Uterus (tissue), 4 donors: ENCODE results near the gene GNAT1. TPM values are rescaled to one million over a fixed set of nuclear protein-coding genes. Genes with fewer than 3 reads are reported as not detected.

Source experiments
- DNase-seq, 2 donors: peaks; one replicate each; pipeline ENCODE4 v3.0.0-alpha.2; 2019 to 2020
- H3K27ac ChIP-seq, 2 donors: fragments of 200-600 bp; sonication (generic); 1 replicate in 1 of 2; 2 replicates in 1 of 2; pipeline ENCODE4 v1.5.1; 2016 to 2018
- H3K27me3 ChIP-seq, 2 donors: fragments of 200-600 bp; sonication (generic); one replicate each; pipeline ENCODE4 v1.5.1; 2018 to 2019; ENCODE audit warnings: control low read depth in 1 of 2
- H3K36me3 ChIP-seq, 2 donors: fragments of 200-600 bp; sonication (generic); one replicate each; pipeline ENCODE4 v1.5.1; 2019; ENCODE audit warnings: control low read depth in 1 of 2
- H3K4me1 ChIP-seq, 2 donors: fragments of 200-600 bp; sonication (generic); one replicate each; pipeline ENCODE4 v1.5.1; 2018 to 2019; ENCODE audit warnings: control low read depth in 1 of 2
- H3K4me3 ChIP-seq, 2 donors: fragments of 200-600 bp; sonication (generic); 1 replicate in 1 of 2; 2 replicates in 1 of 2; pipeline ENCODE4 v1.5.1; 2018 to 2019; ENCODE audit warnings: mild to moderate bottlenecking in 1 of 2
- H3K9me3 ChIP-seq, 2 donors: fragments of 200-600 bp; sonication (generic); one replicate each; pipeline ENCODE4 v1.5.1; 2019; ENCODE audit warnings: control low read depth in 1 of 2
- POLR2A ChIP-seq, 2 donors: fragments of 450-650 bp; IDR thresholded peaks; one replicate each; pipeline ENCODE4 v1.6.1; 2016; ENCODE audit warnings: antibody characterized with exemption in 2 of 2, mild to moderate bottlenecking in 1 of 2, moderate library complexity in 1 of 2
- intact Hi-C: fragments of 100-400 bp; cut with DNase I; formaldehyde crosslinking; loops from one replicate; pipeline ENCODE4 v1.15.1; 2023; ENCODE audit warnings: low total_unique reads
- total RNA-seq, 4 donors: library from RNA; depleted of rRNA in 3 of 4; stranded (reverse); fragments of >200 nt in 3 of 4; gene quantifications; one replicate each; pipeline versions ENCODE4 v1.1.0 to v1.2.4, GENCODE V29; 2014 to 2023
- TF ChIP-seq, protein P1 (sequence below), 4 experiments: fragments of 200-600 bp in 2 of 4; fragments of 450-650 bp in 2 of 4; sonication (generic) in 2 of 4; IDR thresholded peaks; one replicate each; pipeline ENCODE4 v1.5.1; 2016 to 2019; ENCODE audit warnings: antibody characterized with exemption in 4 of 4, mild to moderate bottlenecking in 2 of 4, moderate library complexity in 1 of 4
- donor health status: DM: yes; HTN: yes; CAD: no.

Gene GNAT1
- total RNA-seq, 4 donors from 2014 or later: not detected

DNA sequence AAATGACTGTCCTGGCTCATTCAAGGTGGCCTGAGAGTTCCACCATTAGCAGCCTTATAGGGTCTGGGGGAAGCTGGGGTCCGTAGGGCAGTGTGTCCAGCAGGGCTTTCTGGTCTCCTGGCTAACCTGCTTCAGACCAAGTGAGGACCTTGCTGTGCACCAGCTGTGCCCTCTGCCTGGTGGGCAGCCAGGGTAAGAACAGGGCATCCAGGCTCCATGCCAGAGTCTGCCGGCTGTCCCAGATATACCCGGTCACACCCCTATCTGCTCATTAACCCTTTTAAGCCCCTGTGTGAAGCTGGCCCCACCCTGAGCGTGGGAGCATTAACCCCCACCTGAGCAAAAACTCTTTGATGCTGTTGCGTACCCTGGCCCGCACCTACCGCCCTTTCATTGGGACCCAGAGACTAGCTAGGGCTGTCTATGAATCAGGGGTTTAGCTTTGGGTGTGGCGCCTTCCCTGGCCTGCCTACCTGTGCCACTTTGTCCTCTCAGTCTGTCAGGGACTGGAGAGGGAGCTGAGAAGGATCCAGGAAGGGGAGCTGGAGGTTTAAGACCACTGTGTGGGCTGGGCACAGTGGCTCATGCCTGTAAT, 18.7 kb upstream of the GNAT1 start:
- TF ChIP-seq, protein P1, sequence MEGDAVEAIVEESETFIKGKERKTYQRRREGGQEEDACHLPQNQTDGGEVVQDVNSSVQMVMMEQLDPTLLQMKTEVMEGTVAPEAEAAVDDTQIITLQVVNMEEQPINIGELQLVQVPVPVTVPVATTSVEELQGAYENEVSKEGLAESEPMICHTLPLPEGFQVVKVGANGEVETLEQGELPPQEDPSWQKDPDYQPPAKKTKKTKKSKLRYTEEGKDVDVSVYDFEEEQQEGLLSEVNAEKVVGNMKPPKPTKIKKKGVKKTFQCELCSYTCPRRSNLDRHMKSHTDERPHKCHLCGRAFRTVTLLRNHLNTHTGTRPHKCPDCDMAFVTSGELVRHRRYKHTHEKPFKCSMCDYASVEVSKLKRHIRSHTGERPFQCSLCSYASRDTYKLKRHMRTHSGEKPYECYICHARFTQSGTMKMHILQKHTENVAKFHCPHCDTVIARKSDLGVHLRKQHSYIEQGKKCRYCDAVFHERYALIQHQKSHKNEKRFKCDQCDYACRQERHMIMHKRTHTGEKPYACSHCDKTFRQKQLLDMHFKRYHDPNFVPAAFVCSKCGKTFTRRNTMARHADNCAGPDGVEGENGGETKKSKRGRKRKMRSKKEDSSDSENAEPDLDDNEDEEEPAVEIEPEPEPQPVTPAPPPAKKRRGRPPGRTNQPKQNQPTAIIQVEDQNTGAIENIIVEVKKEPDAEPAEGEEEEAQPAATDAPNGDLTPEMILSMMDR (IDR thresholded peaks at IDR 0.05): no peak
- TF ChIP-seq POLR2A (IDR thresholded peaks at IDR 0.05): no peak
- no peak for DNase-seq
- H3K9me3 ChIP-seq: no peaks in the 10 kb centered on the region
- H3K27ac ChIP-seq: no peak overlapping the region
- H3K4me1 ChIP-seq: peaks cover 0 to 3% of the 10 kb centered on the region in 2 donors
- no peak overlapping the region for H3K4me3 ChIP-seq
- no peaks in the 10 kb centered on the region for H3K27me3 ChIP-seq
- no peaks in the 10 kb centered on the region for H3K36me3 ChIP-seq
- intact Hi-C loops: no loop called here

DNA sequence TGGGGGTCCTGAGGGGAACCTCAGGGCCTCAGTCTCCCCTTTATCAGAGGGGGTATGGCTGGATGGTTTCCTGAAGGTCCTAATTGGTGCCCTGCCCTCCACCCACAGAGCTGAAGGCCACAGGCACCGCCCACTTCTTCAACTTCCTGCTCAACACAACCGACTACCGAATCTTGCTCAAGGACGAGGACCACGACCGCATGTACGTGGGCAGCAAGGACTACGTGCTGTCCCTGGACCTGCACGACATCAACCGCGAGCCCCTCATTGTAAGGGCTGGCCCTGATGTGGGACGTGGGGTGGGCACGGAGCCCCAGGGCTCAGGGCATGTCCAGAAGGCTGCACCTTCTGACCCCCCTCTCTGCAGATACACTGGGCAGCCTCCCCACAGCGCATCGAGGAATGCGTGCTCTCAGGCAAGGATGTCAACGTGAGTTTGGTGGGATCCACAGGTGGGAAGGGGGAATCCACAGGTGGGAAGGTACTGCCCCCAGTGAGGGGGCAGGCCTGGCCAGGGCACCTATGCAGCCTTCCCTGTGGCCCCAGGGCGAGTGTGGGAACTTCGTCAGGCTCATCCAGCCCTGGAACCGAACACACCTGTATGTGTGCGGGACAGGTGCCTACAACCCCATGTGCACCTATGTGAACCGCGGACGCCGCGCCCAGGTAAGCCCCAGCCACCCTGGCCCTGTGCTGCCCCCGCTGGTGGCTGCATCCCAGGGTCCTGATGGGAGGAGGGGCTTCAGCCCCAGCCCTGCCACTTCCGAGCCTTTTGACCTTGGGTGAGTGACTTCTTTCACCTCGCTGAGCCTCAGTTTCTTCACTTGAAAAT, 17.5 kb upstream of the GNAT1 start:
- no peak for TF ChIP-seq POLR2A (IDR thresholded peaks at IDR 0.05)
- TF ChIP-seq, protein P1 (IDR thresholded peaks at IDR 0.05): no peak
- intact Hi-C loops: no loop called here
- Histone ChIP-seq H3K9me3 (no peaks in the 10 kb centered on the region), H3K4me1 (peaks cover 0 to 3% of the 10 kb centered on the region in 2 donors), H3K27ac (no peak overlapping the region), H3K27me3 (no peaks in the 10 kb centered on the region), H3K36me3 (no peaks in the 10 kb centered on the region), H3K4me3 (no peak overlapping the region)
- no peak for DNase-seq

DNA sequence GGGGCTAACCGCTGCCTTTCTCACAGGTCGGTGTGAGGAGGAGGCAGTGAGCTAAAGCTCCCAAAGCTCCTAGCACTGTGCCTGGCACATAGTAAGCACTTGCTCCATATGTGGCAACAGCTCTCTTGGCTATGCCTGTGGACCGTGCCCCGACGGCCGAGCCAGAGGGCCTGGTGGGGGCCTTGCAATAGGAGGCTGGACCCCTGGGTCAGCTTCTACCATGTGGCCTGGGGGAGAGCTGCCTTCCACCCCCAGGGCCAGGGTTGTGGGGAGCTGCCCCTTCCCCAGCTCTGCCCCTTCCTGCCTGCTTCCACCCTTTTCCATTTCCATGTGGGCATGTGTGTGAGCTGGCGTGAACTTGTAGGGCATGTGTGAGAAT, 16.9 kb upstream of the GNAT1 start:
- H3K27me3 ChIP-seq: no peaks in the 10 kb centered on the region
- no peak for TF ChIP-seq POLR2A (IDR thresholded peaks at IDR 0.05)
- TF ChIP-seq, protein P1 (IDR thresholded peaks at IDR 0.05): no peak
- no peak for DNase-seq
- H3K4me3 ChIP-seq: no peak overlapping the region
- no peaks in the 10 kb centered on the region for H3K9me3 ChIP-seq
- H3K27ac ChIP-seq: no peak overlapping the region
- no peaks in the 10 kb centered on the region for H3K36me3 ChIP-seq
- intact Hi-C loops: no loop called here
- peaks cover 0 to 3% of the 10 kb centered on the region in 2 donors for H3K4me1 ChIP-seq

DNA sequence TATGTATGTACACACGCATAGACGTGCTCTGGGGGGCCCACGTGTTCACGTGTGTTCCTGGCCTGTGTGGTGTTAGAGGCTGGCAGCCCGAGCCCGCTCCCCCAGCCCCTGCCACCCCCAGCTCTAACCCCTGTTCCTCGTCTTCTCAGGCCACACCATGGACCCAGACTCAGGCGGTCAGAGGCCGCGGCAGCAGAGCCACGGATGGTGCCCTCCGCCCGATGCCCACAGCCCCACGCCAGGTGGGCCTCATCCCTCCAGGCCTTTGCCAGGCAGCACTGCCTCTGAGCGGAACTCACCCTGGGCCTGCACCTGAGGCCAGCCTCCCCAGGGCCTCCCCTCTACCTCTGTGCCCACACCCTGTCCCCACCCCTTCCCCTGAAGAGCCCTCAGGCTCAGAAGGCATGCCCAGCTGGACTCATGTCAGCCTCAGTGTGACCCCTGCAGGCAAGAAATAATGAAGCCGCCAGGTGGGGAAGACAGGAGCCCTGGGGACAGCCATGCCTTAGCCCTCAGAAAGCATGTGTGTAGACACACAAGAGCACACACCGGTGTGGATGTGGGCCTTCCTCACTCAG, 16.4 kb upstream of the GNAT1 start:
- intact Hi-C loops: no loop called here
- H3K27ac ChIP-seq: no peak overlapping the region
- TF ChIP-seq, protein P1 (IDR thresholded peaks at IDR 0.05): no peak
- H3K27me3 ChIP-seq: no peaks in the 10 kb centered on the region
- no peak for DNase-seq
- no peaks in the 10 kb centered on the region for H3K36me3 ChIP-seq
- H3K4me1 ChIP-seq: peaks cover 0 to 3% of the 10 kb centered on the region in 2 donors
- no peaks in the 10 kb centered on the region for H3K9me3 ChIP-seq
- no peak overlapping the region for H3K4me3 ChIP-seq

DNA sequence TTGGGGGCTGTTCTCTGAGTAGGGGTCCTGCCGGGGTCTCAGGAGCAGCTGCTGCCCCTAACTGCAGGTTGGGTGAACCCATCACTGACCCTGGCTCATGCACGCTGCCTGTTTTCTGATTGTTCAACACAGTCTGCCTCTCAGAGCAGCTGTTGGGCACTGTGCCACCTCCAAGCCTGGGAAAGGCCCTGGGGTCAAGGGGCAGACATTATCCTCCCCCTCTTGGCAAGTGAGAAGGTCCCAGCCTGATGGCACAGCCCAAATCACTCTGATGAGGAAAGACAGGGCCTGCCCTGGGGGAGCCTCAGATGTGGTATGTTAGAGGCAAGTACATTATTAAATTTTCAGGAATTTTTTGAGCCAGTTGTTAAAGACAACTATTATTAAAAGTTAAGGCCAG, 14.1 kb upstream of the GNAT1 start:
- H3K4me3 ChIP-seq: no peak overlapping the region
- no peaks in the 10 kb centered on the region for H3K27me3 ChIP-seq
- no peaks in the 10 kb centered on the region for H3K9me3 ChIP-seq
- no peak overlapping the region for H3K27ac ChIP-seq
- TF ChIP-seq, protein P1 (IDR thresholded peaks at IDR 0.05): no peak
- no peak for TF ChIP-seq POLR2A (IDR thresholded peaks at IDR 0.05)
- peaks cover 0 to 3% of the 10 kb centered on the region in 2 donors for H3K4me1 ChIP-seq
- intact Hi-C loops: no loop called here
- DNase-seq: no peak
- no peaks in the 10 kb centered on the region for H3K36me3 ChIP-seq
